Stimulated activated CD4-positive, alpha-beta T cell treated with anti-CD3 and anti-CD28 coated beads, TNF-alpha, amount 100 ng/mL, for 24 hours (primary cell): ENCODE data around the gene LTB4R2.

Experiments
- DNase-seq, 3 experiments: peaks; one replicate each; pipeline ENCODE4 v3.0.0-alpha.2; 2020; ENCODE audit warnings: low read depth in 3 of 3

Gene LTB4R2, protein sequence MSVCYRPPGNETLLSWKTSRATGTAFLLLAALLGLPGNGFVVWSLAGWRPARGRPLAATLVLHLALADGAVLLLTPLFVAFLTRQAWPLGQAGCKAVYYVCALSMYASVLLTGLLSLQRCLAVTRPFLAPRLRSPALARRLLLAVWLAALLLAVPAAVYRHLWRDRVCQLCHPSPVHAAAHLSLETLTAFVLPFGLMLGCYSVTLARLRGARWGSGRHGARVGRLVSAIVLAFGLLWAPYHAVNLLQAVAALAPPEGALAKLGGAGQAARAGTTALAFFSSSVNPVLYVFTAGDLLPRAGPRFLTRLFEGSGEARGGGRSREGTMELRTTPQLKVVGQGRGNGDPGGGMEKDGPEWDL

GRCh38 chr14:24309538-24310264, at the start of gene LTB4R2:
Gene LTB4R2 (plus strand): TSS chr14:24310140. CDS start chr14:24310665, 525 bp downstream.
- DNase-seq: no peak

DNA sequence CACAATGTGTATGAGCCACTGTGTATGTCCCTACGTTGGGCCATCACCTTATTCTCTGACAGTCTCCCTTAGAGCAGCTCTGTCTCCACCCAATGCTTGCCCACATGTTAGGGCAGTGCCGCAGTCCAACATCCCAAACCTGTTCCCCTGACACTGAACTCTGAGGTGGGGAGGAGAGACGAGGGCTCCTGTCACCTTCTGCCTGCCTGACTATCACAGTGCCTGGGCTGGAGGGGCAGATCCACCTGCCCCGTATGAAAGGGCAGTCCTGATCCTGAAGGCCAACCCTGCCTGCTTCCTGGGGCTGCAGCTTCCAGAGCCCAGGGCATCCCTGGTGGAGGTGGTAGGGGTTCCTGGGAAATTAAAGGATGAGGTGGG, 49.2 kb upstream of the LTB4R2 start:
- DNase-seq: no peak

GRCh38 chr14:24261256-24261968, 48.5 kb upstream of the LTB4R2 start:
- DNase-seq: no peak

GRCh38 chr14:24261969-24262327, 48.0 kb upstream of the LTB4R2 start:
- DNase-seq: no peak

GRCh38 chr14:24262821-24263733, 46.9 kb upstream of the LTB4R2 start, which contains the start of gene TGM1:
Gene TGM1 (minus strand): TSS chr14:24263177. CDS start chr14:24262352, 825 bp downstream.
- DNase-seq: no peak

- no peak for DNase-seq
Observed at GRCh38 chr14:24263848-24264247, 46.1 kb upstream of the LTB4R2 start.

- no peak for DNase-seq
Observed at GRCh38 chr14:24264298-24264697, 45.6 kb upstream of the LTB4R2 start.

DNA sequence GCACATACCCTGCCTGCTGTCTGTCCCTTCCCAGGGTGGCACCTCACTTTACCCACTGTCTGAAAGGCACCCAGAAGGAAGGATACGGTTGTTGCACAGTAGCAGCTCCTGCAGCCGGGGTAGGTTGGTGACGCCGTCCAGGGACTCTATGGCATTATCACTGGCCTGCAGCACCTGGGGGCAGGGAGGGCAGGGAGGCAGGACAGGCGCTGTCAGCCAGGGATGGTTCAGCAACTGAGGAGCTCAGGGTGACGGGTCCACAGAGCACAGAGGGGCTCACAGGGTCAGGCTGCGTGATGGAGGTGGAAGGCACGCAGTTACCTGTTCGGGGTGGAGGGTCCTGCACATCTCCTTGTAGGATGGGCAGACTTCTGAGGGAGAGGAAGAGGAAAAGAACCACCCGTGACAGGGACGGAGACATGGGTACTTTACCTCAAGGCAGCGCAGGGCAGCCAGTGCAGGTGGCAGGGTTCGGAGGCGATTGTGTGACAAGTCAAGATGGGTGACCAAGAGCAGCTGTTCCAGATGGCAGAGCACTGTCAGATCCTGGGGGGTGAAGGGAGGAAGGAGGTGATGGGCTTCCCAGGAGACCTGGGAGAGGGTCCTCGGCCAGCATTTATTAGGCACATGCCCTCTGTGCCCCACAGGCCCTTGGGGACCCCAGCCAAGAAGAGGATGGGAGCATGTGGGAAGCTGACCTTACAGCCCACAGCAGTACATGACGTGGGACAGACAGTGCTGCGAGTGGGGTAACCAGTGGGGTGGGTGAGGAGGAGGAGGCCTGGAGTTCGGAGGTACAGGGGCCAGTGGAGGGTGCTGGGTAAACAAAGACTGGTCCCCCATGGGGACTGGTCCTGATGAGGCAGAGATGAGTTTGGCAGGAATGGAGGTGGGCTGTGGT, 43.3 kb upstream of the LTB4R2 start:
- no peak for DNase-seq

- DNase-seq: no peak
Observed at GRCh38 chr14:24267516-24267915, 42.4 kb upstream of the LTB4R2 start.

- DNase-seq: no peak
Observed at GRCh38 chr14:24268225-24268624, 41.7 kb upstream of the LTB4R2 start.

GRCh38 chr14:24269368-24269767, 40.6 kb upstream of the LTB4R2 start:
- no peak for DNase-seq

GRCh38 chr14:24269910-24270536, 39.9 kb upstream of the LTB4R2 start:
- DNase-seq: no peak

- DNase-seq: no peak
Observed at GRCh38 chr14:24270537-24271133, 39.3 kb upstream of the LTB4R2 start.

DNA sequence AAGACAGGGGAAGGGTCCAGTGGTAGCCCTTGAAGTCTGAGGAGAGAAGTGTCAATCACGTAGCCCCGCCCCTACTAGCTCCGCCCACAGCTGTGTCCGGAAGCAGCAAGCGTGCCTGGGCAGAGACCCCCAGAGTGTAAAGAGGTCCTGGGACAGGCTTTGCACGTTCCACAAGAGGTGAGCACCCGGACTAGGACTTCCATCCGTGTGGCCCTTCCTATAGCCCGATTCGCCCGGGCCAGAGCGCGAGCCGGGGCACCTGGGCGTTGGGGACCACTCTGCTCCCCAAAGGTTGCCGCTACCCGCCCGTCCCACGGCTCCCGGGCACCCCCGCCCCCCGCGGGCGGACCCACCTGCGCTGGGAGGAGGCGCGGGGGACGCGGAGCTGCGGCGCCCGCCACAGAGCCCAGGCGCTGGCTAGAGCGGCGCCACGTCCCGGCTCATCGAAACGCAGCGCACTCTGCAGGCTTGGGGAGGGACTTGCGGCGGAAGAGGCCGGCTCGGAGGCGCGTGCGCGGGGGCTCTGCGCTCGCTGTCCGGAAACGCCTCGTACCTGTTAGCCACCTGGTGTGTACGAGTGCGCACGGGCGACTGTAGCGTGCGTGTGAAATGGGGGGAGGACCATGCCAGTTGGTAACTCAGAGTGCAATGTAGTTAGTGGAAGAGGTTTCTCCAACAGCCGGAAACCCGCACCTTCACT, 38.7 kb upstream of the LTB4R2 start, which contains the start of gene RABGGTA:
TSS of gene RABGGTA (minus strand) at position 464 of the 700 bp plus-strand sequence. CDS start 482 bp downstream, outside the sequence.
- DNase-seq: peak; percentile 78 to 83 (median 78)

- DNase-seq: no peak
Observed at GRCh38 chr14:24271834-24272263, 38.1 kb upstream of the LTB4R2 start.

GRCh38 chr14:24272467-24272866, 37.5 kb upstream of the LTB4R2 start:
- no peak for DNase-seq

DNA sequence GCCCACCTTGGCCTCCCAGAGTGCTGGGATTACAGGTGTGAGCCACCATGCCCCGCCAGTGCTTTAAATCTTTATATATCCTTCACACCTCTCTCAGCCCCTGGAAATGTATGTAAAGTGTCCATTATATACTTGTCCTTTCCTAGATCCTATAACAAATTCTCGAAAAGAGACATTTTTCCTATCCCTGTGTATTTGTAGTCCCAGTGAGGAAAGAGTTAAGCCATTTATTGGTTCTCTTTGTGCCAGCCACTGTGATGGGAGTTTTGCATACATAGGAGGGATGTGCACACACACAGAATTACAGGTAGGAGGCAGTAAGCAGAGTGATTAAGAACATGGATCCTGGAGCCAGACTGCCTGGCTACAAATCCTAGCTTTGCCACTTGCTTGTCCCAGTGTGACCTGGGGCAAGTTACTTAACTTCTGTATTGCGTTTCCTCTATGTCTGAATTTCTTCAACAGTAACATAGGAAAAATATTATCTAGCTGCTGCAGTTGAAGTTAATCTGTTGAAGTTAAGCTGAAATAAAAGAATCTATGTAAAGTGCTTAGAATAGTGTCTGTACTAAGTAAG, 36.4 kb upstream of the LTB4R2 start:
- DNase-seq: no peak

DNA sequence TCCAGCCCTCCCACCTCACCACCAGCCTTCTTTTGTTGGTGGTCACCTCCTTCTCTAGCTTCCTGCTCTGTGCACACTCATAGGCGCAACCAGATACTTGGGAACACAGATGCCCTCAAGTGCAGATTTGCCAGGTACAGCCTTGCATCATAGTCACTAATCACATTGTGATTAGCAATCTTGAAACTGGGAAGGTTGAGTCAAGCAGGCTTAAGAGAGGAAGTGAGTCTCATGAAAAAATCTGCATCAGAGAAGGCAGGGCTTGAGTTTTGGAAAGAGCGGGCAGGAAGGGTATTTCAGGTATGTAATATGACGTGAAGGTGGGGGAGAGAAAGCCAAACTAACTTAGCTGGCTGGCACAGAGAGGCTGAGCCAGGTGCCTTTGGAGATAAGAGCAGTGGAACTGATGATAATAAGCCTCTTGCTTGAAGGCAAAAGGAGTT, 35.8 kb upstream of the LTB4R2 start:
- DNase-seq: peak; percentile 33 to 43 (median 41)
